HG03432 (cell line): ENCODE data around the gene CDH4.
"Not testable (repeated sequence)": the region's sequence is repeated elsewhere in the genome, so short reads cannot be mapped to it uniquely, and the experiment has no call there.

ENCODE experiments used
- ATAC-seq: cut with Tn5 transposase; IDR thresholded peaks from one replicate; pipeline ENCODE4 v1.9.1; 2021; ENCODE audit warnings: mild to moderate bottlenecking, moderate library complexity; ENCODE audit not compliant: unreplicated experiment

Gene CDH4

GRCh38 chr20:61939691-61940360 lies 687.8 kb downstream of the CDH4 start:
- no peak for ATAC-seq

DNA sequence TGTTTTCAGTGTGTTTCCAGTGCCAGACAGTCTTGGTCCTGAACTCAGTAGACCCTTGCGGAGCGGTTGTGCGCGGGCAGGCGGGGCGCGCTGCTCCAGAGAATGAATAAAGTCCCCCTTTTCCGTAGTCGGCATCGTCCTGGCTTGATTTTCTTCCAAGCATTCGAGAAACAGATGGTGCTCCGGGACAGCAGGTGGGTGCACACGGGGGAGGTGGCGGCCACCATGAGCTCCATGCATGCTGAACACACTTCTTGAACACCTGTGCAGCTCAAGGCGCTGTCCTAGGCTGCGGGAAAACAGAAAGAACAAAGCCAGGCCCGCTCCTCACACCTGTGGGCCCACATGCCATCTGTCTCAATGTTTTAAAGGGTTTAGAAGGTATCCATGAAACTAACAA lies 688.4 kb downstream of the CDH4 start:
- no peak for ATAC-seq

GRCh38 chr20:61940976-61941720 lies 689.1 kb downstream of the CDH4 start:
- ATAC-seq: no peak

DNA sequence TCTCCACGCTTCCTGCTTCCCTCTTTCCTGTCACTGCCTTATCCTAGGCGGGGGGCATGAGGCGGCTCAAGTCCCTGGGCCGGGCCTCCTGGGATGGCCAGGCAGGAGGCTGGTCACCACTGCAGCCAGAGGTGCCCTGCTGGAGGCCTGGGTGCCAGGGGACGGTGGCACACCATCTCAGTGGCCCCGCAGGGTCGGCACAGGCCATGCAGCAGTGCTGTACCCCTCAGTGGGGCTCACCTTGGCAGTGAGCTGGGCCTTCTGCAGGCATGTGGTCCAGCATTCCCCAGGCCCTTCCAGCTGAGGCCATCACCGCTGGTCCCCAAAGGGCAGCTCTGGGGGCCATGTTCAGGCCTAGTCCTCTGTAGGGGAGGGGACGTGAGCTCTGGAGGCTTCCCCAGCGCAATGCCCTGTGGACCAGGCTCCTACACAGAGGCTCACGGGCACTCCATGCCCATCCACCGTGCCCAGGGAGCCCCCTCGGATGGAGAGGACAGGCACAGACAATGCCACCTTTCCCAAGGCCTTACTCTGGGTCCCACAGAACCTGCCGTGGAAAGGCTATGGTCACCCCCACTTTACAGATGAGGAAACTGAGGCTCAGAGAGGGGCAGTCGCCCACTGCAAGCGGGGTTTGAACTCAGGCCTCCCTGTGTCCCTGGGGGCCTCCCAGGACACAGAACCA lies 689.8 kb downstream of the CDH4 start:
- no peak for ATAC-seq

- ATAC-seq: no peak
Measured at GRCh38 chr20:61942526-61942925, 690.5 kb downstream of the CDH4 start.

DNA sequence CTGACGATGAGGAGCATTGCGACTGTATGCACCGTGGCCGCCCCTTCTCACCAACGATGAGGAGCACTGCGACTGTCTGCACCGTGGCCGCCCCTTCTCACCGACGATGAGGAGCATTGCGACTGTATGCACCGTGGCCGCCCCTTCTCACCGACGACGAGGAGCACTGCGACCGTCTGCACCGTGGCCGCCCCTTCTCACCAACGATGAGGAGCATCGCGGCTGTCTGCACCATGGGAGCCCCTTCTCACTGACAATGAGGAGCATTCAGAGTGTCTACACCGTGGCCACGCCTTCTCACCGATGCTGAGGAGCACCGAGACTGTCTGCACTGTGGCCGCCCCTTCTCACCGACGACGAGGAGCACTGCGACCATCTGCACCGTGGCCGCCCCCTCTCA lies 692.9 kb downstream of the CDH4 start:
- ATAC-seq: not testable (repeated sequence)

DNA sequence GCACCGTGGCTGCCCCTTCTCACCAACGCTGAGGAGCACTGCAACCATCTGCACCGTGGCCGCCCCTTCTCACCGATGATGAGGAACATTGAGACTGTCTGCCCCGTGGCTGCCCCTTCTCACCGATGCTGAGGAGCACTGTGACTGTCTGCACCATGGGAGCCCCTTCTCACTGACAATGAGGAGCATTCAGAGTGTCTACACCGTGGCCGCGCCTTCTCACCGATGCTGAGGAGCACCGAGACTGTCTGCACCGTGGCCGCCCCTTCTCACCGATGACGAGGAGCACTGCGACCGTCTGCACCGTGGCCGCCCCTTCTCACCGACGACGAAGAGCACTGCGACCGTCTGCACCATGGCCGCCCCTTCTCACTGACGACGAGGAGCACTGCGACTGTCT lies 693.4 kb downstream of the CDH4 start:
- not testable (repeated sequence) for ATAC-seq

DNA sequence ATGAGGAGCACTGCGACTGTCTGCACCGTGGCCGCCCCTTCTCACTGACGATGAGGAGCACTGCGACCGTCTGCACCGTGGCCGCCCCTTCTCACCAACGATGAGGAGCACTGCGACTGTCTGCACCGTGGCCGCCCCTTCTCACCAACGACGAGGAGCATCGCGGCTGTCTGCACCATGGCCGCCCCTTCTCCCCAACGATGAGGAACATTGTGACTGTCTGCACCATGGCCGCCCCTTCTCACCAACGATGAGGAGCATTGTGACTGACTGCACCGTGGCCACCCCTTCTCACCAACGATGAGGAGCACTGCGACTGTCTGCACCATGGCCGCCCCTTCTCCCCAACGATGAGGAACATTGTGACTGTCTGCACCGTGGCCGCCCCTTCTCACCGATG lies 696.0 kb downstream of the CDH4 start:
- ATAC-seq: not testable (repeated sequence)

GRCh38 chr20:61948586-61949362 lies 696.7 kb downstream of the CDH4 start:
- ATAC-seq: no peak

- ATAC-seq: no peak
Measured at GRCh38 chr20:61949363-61949713, 697.3 kb downstream of the CDH4 start.

DNA sequence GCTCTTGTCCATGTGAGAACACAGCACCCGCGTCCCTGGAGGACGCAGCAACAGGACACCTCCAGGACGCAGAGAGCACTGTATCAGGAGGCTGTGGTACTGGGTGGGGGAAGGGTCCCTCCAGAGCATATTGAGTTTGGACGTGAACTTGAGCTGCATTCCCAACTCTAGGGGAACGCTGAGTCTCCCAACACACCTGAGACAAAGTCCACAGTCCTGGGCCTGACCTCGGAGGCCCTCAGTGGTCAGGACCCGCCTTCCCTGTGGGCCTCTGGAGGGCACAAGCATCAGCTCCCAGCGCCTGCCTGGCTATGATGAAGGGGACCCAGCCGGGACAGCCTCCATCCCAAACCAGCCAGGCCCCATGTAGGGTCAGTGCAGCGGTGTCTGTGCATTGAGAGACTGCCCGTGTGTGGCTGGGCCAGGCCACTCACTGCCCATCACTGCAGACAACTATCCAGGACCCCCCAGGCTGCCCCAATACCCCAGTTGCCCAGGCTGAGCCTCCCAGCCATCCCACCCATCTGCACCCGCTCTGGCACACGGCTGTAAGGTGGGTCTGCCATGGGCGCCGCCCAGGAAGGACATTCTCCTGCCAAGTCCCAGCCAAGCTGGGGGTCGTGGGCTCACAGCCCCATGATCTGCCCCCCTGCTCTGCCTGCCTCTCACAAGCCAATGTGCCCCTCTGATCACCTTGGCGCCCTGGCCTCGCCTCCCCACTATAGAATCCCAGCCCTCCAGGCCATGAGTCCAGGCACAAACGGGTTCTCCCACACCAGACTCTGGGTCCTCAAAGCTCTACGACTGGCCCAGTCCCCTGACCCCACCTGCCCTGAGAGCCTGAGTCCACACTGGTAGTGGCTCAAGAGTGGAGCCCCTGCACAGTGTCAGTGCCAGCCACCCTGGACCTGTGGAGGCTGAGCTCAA lies 697.9 kb downstream of the CDH4 start:
- ATAC-seq: no peak

- ATAC-seq: no peak
Measured at GRCh38 chr20:61950641-61951071, 698.6 kb downstream of the CDH4 start.

DNA sequence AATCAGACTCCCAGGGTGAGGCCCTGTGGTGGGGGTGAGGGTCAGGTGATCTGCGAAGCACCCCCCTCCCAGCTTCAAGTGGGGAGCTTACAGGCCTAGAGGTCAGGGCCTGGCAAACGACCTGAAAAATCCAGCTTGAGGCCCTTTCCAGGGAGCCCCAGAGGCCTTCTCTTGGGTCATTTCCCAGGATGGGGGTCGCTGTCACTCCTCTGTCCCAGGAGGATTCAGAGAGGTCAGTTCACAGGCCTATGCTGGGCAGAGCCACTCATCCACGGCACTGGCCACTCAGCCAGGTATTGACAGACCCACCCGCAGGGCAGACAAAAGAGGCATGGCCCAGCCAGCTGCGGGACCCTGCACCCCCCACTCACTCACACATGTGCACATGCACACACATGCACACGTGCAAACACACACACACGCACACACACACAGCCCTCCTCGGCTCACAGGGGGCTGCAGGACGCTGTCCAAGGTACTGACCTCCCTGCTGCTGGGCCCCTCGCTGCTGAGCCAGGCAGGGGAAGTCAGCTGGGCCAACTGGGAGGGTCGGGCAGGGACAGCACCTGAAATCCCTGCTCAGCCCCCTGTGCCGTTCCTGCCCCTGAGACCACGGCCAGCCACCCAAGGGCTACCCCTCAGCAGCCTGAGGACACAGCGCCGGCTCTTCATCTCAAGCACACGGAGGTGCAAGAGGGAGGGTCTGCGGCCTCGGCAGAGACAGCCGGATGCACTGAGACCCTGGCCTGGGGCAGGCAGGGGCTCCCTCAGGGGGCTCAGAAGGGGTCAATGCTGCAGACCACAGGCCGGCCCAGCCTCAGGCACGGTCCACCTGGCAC lies 699.9 kb downstream of the CDH4 start:
- no peak for ATAC-seq

GRCh38 chr20:61953037-61954021 lies 701.3 kb downstream of the CDH4 start:
- ATAC-seq: no peak

GRCh38 chr20:61954276-61955021 lies 702.4 kb downstream of the CDH4 start:
- no peak for ATAC-seq

GRCh38 chr20:61955668-61956395 lies 703.8 kb downstream of the CDH4 start:
- ATAC-seq: no peak
